ENCODE results near the gene ATP11A. TPM values are rescaled to one million over a fixed set of nuclear protein-coding genes. Genes with fewer than 3 reads are reported as not detected.

The ATP11A gene
- total and polyA plus RNA-seq, 10 of the 15 experiments (the other 5 are each of a cell fraction or from before 2014, with no cell fraction given): 1.4 to 69.6 (median 14.4) TPM

- Histone ChIP-seq H3K4me3 (peak overlapping the region; percentile 42), H3K4me1 (ENCODE audit: control insufficient read depth, insufficient read depth, low read length) (peaks cover 16% of the 10 kb centered on the region; the same call in 1 of the 2 replicates), H3K79me2 (ENCODE audit: control insufficient read depth, insufficient read depth, low read length) (peaks cover 2% of the 10 kb centered on the region; the same call in 1 of the 2 replicates), H3K27ac (ENCODE audit: control insufficient read depth, insufficient read depth) (peak overlapping the region; percentile 91), H3K9me3 (replicated peaks; ENCODE audit: control insufficient read depth, insufficient read depth, low read length) (no peaks in the 10 kb centered on the region; the same call in 1 of the 3 replicates), H3K36me3 (ENCODE audit: control insufficient read depth in 2 of 2, insufficient read depth in 2 of 2, low read length in 1 of 2) (no peaks in the 10 kb centered on the region; a peak in 2 of 4 replicates), H3K4me2 (ENCODE audit: control insufficient read depth, insufficient read depth) (peak overlapping the region; percentile 61), H2AFZ (ENCODE audit: control insufficient read depth, low read depth, low read length) (no peak overlapping the region; the same call in none of the 2 replicates), H3K9ac (ENCODE audit: control insufficient read depth, insufficient read depth, low read length) (peak overlapping the region; percentile 68), H4K20me1 (ENCODE audit: control insufficient read depth, insufficient read depth) (no peaks in the 10 kb centered on the region), H3K27me3 (replicated peaks in 1 of 2; ENCODE audit: control insufficient read depth in 2 of 2, insufficient read depth in 2 of 2, low read length in 1 of 2) (no peaks in the 10 kb centered on the region)
- FAIRE-seq (peak; percentile 7), ATAC-seq (peak; percentile 77), DNase-seq (ENCODE audit: low read depth, low spot score) (peak; percentile 32)
- ChIA-PET SMC1A (ENCODE audit: uncharacterized antibody, unreplicated experiment) (interaction anchor here (0.8 to 1.3 kb wide), 10 partner anchors 18 to 162 kb away, joined by 3 to 5 read pairs (median 4); no protein-coding TSS in a partner anchor), POLR2A (interaction anchor here (0.6 to 1.2 kb wide), 7 partner anchors 25 to 1478 kb away, joined by 3 to 7 read pairs (median 4); partner anchors contain the start of genes ATP11A and UPF3A), CTCF (interaction anchor here (0.8 to 1.1 kb wide), 4 partner anchors 27 to 114 kb away, joined by 3 to 5 read pairs (median 3); partner anchors contain the start of gene ATP11A), RAD21 (ENCODE audit: unreplicated experiment) (interaction anchor here (0.7 to 1.7 kb wide), 6 partner anchors 35 to 440 kb away, joined by 3 to 9 read pairs (median 4); no protein-coding TSS in a partner anchor)
- in situ Hi-C loops (cut with MboI) (no loop called here), intact Hi-C loops (cut with micrococcal nuclease; ENCODE audit: unreplicated experiment) (loop anchor here (1.0 to 2.0 kb wide), 3 partner anchors 35 to 112 kb away; partner anchors contain the start of gene ATP11A)
- no TSS peak for BruUV-seq (replicated peaks)
- WGBS (ENCODE audit: insufficient coverage, insufficient replicate concordance, low lambda C conversion rate, missing lambda C conversion rate): 0% methylated on average over 2 of the region's 2 CpGs
- TF ChIP-seq SUZ12 (IDR thresholded peaks at IDR 0.05; ENCODE audit: unreplicated experiment) (no peak), PRDM15 (CRISPR knock-in tag; IDR thresholded peaks at IDR 0.05) (no peak), PAX8 (IDR thresholded peaks at IDR 0.05) (no peak), SPI1 (IDR thresholded peaks at IDR 0.05; ENCODE audit: borderline replicate concordance, insufficient read depth, low read depth, low read length) (peak; percentile 92), KLF5 (IDR thresholded peaks at IDR 0.05; ENCODE audit: partially characterized antibody) (no peak), CBX5 (IDR thresholded peaks at IDR 0.05; ENCODE audit: low read depth) (no peak), PML (IDR thresholded peaks at IDR 0.05; ENCODE audit: low read length) (no peak), TCF12 (IDR thresholded peaks at IDR 0.05; ENCODE audit: low read depth, low read length) (no peak), RAD51 (IDR thresholded peaks at IDR 0.05) (no peak), IKZF2 (IDR thresholded peaks at IDR 0.05) (peak in 1 of 2 experiments; percentile 39), BCL11A (IDR thresholded peaks at IDR 0.05; ENCODE audit: low read depth, low read length) (peak; percentile 73; the same call in 1 of the 2 replicates), POLR2A (IDR thresholded peaks at IDR 0.05; ENCODE audit: low read depth, low read length) (no peak)
- TF ChIP-seq, protein P1, sequence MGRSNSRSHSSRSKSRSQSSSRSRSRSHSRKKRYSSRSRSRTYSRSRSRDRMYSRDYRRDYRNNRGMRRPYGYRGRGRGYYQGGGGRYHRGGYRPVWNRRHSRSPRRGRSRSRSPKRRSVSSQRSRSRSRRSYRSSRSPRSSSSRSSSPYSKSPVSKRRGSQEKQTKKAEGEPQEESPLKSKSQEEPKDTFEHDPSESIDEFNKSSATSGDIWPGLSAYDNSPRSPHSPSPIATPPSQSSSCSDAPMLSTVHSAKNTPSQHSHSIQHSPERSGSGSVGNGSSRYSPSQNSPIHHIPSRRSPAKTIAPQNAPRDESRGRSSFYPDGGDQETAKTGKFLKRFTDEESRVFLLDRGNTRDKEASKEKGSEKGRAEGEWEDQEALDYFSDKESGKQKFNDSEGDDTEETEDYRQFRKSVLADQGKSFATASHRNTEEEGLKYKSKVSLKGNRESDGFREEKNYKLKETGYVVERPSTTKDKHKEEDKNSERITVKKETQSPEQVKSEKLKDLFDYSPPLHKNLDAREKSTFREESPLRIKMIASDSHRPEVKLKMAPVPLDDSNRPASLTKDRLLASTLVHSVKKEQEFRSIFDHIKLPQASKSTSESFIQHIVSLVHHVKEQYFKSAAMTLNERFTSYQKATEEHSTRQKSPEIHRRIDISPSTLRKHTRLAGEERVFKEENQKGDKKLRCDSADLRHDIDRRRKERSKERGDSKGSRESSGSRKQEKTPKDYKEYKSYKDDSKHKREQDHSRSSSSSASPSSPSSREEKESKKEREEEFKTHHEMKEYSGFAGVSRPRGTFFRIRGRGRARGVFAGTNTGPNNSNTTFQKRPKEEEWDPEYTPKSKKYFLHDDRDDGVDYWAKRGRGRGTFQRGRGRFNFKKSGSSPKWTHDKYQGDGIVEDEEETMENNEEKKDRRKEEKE (IDR thresholded peaks at IDR 0.05): no peak
- TF ChIP-seq, protein P2, sequence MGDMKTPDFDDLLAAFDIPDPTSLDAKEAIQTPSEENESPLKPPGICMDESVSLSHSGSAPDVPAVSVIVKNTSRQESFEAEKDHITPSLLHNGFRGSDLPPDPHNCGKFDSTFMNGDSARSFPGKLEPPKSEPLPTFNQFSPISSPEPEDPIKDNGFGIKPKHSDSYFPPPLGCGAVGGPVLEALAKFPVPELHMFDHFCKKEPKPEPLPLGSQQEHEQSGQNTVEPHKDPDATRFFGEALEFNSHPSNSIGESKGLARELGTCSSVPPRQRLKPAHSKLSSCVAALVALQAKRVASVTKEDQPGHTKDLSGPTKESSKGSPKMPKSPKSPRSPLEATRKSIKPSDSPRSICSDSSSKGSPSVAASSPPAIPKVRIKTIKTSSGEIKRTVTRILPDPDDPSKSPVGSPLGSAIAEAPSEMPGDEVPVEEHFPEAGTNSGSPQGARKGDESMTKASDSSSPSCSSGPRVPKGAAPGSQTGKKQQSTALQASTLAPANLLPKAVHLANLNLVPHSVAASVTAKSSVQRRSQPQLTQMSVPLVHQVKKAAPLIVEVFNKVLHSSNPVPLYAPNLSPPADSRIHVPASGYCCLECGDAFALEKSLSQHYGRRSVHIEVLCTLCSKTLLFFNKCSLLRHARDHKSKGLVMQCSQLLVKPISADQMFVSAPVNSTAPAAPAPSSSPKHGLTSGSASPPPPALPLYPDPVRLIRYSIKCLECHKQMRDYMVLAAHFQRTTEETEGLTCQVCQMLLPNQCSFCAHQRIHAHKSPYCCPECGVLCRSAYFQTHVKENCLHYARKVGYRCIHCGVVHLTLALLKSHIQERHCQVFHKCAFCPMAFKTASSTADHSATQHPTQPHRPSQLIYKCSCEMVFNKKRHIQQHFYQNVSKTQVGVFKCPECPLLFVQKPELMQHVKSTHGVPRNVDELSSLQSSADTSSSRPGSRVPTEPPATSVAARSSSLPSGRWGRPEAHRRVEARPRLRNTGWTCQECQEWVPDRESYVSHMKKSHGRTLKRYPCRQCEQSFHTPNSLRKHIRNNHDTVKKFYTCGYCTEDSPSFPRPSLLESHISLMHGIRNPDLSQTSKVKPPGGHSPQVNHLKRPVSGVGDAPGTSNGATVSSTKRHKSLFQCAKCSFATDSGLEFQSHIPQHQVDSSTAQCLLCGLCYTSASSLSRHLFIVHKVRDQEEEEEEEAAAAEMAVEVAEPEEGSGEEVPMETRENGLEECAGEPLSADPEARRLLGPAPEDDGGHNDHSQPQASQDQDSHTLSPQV (IDR thresholded peaks at IDR 0.05): no peak
Observed at GRCh38 chr13:112802802-112803195, 113.0 kb downstream of the ATP11A start.

All from GM12878 (cell line).